Globus pallidus (tissue), 1 donor: Measurements from ENCODE around the gene TMED10.

Experiments
- DNase-seq: peaks from one replicate; pipeline ENCODE4 v3.0.0-alpha.2; 2015; ENCODE audit warnings: low spot score

The TMED10 gene

DNA sequence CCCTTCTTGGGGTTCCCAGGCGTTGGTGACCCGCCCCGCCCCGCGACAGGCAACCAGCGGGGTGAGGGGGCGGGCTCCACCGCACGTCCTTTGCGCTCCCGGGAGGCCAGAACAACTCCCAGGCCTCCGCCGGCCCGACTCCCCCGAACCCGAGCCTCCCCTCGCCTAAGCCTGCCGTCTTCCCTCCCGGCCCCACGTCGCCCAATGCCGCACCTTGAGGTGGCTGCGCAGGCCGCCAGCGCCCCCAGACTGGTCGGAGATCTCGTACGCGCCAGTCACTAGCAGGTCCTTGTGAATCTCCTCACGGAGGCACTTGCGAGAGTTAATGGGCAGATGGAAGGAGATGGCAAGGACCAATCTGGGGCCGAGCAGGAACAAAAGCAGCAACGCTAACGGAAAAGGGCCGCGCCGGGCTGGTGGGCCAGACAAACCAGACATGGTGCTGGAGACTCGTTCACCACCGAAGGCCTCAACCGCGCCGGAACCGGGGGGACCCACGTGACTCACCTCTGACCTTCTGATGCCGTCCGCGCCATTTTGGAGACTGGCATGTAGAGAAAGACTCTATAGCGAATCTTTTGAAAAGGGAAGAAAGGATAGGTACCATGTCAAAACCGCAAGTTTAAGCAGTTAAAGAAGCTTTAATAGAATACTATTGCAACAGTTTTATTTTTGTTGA is at the start of gene TMED10:
TMED10 (minus strand) TSS at position 471 of the 679 bp plus-strand sequence; CDS start at position 438, 33 bp downstream.
- DNase-seq: peak; percentile 91

GRCh38 chr14:75224561-75224960 is 48.1 kb upstream of the TMED10 start:
- DNase-seq: no peak

GRCh38 chr14:75223664-75224154 is 47.3 kb upstream of the TMED10 start:
- peak; percentile 64 for DNase-seq

GRCh38 chr14:75222208-75222701 is 45.8 kb upstream of the TMED10 start:
- DNase-seq: no peak

DNA sequence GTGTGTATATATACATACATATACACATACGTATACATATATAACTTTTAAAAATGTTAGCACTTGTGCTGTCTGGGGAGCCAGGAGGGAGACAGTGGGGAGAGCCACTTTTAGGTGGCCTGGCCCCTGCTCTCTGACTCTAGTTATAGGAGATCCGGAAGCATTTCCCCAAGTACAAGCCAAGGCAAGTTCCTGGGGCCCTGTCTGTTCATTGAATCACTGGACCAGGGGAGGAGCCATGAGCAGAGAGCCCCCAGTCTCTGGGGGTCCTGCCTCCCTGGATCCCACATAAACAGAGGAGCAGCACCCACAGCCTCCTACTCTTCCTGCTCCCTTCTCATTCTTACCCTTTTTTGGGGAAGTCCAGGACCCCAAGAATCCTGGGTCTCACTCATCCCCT is 45.4 kb upstream of the TMED10 start:
- no peak for DNase-seq

- no peak for DNase-seq
Observed at GRCh38 chr14:75220156-75220555, 43.7 kb upstream of the TMED10 start.

DNA sequence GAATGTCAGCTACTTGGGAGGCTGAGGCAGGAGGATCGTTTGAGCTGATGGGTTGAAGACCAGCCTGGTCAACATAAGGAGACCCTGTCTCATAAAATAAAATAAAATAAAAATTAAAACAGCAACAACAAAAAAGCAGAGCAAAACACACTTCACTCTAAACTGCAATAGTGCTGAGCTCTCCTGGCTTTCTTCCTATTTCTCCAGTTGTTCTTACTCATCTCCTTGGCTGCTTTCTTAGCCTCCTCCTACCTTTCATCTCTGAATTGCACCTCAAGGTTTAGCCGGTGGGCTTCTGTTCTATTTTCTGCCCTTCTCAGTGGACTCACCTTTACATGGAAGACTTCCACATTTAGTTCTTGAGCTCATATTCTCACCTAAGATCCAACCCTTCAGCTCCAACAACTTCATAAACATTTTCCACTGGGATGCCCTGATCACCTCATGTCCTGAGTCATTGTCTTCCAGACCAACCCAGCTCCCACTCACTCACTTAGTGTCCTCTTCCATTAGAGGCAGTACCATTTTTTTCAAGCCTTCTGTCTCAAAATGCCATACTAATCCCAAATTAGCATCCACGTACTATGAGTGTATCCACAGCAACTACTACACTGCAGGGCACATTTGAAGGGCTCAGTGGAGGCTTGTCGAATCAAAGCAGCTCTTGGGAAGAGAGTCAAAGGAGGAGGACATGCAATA is 41.2 kb upstream of the TMED10 start:
- DNase-seq: no peak

DNA sequence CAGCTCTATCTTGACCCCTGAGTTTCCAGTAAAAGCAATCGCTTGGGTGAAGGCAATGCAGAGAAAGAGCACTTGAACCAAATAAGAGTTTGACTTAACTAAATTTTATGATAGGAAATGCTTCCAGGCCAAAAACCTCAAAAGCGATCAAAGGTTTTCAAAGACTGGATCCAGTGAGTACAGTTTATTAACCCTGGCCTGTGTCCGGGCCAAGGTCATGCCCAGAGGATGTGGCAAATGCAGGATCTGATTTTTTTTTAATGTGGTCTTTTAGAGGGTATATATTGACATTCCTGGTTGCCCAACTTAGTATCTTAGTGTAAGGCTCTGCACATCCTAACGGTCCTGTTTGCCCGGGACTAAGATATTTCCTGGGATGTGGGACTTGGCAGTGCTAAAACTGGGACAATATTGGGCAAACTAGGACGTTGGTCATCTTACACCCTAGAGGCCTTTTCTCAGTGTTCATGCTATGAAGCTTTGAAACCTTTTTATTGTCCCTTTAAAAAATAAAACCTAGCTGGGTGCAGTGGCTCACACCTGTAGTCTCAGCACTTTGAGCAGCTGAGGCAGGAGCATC is 40.1 kb upstream of the TMED10 start:
- DNase-seq: no peak

DNA sequence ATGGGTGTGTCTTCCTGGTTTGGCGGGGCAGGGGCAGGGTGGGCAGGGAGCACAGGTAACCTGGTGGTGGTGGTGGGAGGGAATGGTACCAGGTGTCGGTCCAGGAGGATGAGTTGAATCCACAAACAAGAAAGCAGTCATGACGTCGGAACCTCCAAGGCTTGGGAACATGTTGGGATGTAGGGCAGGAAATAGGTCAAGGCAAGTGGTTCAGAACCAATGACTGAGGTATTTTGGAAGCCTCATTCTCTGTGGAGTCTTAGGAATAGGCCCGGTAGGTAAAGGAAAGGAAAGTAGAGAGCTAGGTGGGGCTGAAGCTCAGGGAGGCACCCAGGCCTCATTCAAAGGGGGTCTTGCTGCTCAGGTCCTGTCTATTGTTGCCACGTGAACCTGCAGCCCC is 39.1 kb upstream of the TMED10 start:
- no peak for DNase-seq

- DNase-seq: no peak
Observed at GRCh38 chr14:75214558-75214957, 38.1 kb upstream of the TMED10 start.

- DNase-seq: no peak
Observed at GRCh38 chr14:75213172-75213571, 36.8 kb upstream of the TMED10 start.

DNA sequence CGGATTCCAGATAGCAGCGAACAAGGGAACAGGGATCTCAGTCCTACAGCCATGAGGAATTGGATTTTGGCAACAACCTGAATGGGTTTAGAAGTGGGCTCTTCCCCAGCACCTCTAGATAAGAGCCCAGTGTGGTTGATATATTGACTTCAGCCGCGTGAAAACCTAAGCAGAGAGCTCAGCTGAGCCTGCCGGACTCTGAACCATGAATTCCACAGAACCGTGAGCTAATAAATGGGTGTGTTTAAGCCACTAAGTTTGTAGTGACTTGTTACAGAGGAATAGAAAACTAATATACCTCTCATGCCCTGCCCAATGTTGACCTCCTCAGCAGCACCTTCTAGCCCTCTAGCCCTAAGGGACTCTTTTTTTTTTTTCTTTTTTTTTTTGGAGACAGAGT is 32.4 kb upstream of the TMED10 start:
- DNase-seq: no peak

DNA sequence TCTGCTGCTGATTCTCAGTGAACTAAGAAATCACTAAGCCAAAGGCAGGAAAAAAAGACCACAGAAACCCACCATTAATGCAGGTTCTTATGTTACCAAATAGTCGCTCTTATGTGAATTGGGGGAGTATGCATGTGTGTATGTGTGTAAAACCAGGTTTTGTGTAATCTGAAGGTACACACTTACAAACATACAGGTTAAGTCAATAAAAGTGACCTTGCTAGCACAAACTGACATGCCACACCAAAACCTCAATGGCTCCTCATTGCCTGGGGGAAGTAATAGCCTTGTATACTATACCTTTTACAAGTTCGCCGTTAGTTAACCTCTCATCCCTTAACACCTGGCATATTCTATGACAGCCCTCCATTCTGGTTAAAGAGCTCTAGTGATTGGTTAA is 29.8 kb upstream of the TMED10 start:
- DNase-seq: no peak

- no peak for DNase-seq
Observed at GRCh38 chr14:75205591-75205990, 29.2 kb upstream of the TMED10 start.

- no peak for DNase-seq
Observed at GRCh38 chr14:75204116-75204515, 27.7 kb upstream of the TMED10 start.

DNA sequence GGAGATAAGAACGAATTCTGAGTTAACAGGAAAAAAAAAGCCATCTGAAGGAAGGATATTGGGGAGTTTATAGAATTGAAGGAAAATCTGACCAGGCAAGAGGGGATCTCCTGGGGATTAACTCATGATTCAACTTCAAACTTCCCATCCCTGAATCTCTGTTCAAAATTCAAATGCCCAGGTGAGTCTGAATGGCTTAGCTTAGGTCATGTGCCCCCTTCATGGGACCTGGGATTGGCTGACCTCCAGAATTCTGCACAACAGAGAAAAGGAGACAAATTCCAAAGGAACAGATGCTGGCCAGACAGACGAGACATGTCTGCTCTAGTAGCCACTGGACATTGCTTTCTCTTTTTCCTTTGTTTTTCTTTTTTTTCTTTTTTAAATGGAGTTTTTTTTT is 26.2 kb upstream of the TMED10 start:
- no peak for DNase-seq

- no peak for DNase-seq
Observed at GRCh38 chr14:75201087-75201486, 24.7 kb upstream of the TMED10 start.

- no peak for DNase-seq
Observed at GRCh38 chr14:75200451-75200850, 24.0 kb upstream of the TMED10 start.

DNA sequence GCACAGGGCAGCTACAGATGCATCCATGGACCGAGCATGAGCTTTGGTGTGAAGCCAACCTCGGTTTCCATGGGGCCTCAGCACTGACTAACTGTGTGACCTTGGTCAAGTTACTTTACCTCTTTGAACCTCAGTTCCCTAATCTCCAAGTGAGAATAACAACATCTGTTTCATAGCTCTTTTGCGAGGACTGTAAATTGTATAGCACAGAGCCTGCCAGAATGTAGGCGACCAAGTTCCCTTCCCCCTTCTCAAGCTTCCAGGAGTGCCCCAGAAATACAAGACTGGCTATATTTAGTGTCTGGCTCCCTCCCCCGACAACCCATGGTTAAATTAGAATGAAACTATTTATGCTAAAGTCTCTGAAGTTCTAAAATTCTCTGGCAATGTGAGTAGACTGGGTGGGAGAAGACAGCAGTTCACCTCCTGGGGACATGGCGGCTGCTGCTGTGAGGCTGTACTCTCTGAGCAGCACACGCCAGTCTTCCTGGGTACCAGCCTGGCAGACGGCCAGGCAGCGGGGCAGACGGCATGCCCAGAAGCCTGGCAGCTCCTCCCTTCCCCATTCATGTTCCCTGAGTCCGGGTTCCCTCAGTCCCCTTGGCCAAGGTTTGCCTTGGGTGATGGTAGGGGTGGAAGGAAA is 22.0 kb upstream of the TMED10 start:
- DNase-seq: peak; percentile 48

- DNase-seq: no peak
Observed at GRCh38 chr14:75197338-75197737, 20.9 kb upstream of the TMED10 start.

GRCh38 chr14:75196468-75196867 is 20.1 kb upstream of the TMED10 start:
- no peak for DNase-seq

GRCh38 chr14:75196064-75196463 is 19.7 kb upstream of the TMED10 start:
- no peak for DNase-seq

GRCh38 chr14:75191100-75191499 is 14.7 kb upstream of the TMED10 start:
- no peak for DNase-seq
